Immature natural killer cell (primary cell): ENCODE measurements around the gene MADD. TPM values are rescaled to one million over a fixed set of nuclear protein-coding genes. Genes with fewer than 3 reads are reported as not detected.

Experiments used
- DNase-seq, 3 donors: peaks; one replicate each; pipeline ENCODE4 v3.0.0; 2022; ENCODE audit warnings: mixed read lengths in 1 of 3
- H3K27ac Mint-ChIP-seq, 6 donors: one replicate each; pipeline ENCODE4 v1.8.0; 2020; ENCODE audit warnings: mixed read lengths in 6 of 6, mild to moderate bottlenecking in 5 of 6, inconsistent platforms in 4 of 6, moderate library complexity in 3 of 6
- H3K27me3 Mint-ChIP-seq, 3 donors: one replicate each; pipeline ENCODE4 v1.8.0; 2020 to 2021; ENCODE audit warnings: low read depth in 3 of 3, mild to moderate bottlenecking in 3 of 3, mixed read lengths in 3 of 3, moderate library complexity in 3 of 3, inconsistent platforms in 1 of 3
- H3K36me3 Mint-ChIP-seq, 3 donors: one replicate each; pipeline ENCODE4 v1.8.0; 2020; ENCODE audit warnings: mixed read lengths in 3 of 3, inconsistent platforms in 2 of 3, mild to moderate bottlenecking in 2 of 3
- H3K4me1 Mint-ChIP-seq, 2 donors: one replicate each; pipeline ENCODE4 v1.8.0; 2020; ENCODE audit warnings: inconsistent platforms in 2 of 2, mild to moderate bottlenecking in 2 of 2, mixed read lengths in 2 of 2, moderate library complexity in 1 of 2
- H3K4me3 Mint-ChIP-seq, 5 donors: one replicate each; pipeline ENCODE4 v1.8.0; 2020; ENCODE audit warnings: mild to moderate bottlenecking in 5 of 5, mixed read lengths in 5 of 5, inconsistent platforms in 3 of 5, moderate library complexity in 3 of 5
- H3K9me3 Mint-ChIP-seq, 6 donors: one replicate each; pipeline ENCODE4 v1.8.0; 2020; ENCODE audit warnings: mild to moderate bottlenecking in 6 of 6, mixed read lengths in 6 of 6, inconsistent platforms in 4 of 6, moderate library complexity in 3 of 6
- polyA plus RNA-seq, 3 donors: library from polyadenylated mRNA; unstranded; fragments of 300-500 nt; fragmentation: Illumina TruSeq; gene quantifications; one replicate each; pipeline ENCODE4 v1.2.3, GENCODE V29; 2021

Gene MADD
- polyA plus RNA-seq, 3 donors from 2014 or later: 14.7 to 42.7 (median 19.3) TPM

DNA sequence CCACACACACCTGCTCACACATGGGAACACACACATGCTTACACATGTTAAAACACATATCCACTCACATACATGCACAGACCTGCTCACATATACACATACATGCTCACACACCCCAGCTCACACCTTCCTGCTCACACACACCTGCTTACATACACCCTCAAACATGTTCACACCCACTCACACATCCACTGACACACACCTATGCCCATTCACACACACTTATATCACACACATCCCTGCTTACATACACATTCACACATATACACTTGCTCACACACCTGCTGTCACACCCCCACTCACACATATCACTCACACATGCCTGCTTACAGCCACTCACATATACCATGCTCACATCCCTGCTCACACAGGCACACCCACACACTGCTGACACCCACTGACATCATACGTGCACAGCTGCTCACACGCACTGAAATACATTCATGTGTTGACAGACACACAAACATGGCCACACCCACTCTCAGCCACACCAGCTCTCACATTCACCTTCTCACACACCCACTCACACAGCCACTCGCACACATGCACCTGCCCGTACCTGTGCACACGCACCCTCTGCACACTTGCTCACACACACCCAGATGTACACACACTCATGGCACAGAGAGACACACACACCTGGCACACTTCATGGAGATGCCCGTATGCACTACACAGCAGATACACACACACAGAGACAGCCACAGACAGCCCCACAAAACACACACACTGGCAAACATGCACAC lies 88.2 kb downstream of the MADD start:
- DNase-seq: no peak
- peaks cover 2 to 4% (median 3%) of the 10 kb centered on the region in 3 donors for H3K27me3 Mint-ChIP-seq
- no peaks in the 10 kb centered on the region for H3K9me3 Mint-ChIP-seq
- no peaks in the 10 kb centered on the region for H3K36me3 Mint-ChIP-seq
- H3K4me1 Mint-ChIP-seq: peaks cover 20% of the 10 kb centered on the region in 2 donors
- H3K4me3 Mint-ChIP-seq: no peak overlapping the region
- no peak overlapping the region for H3K27ac Mint-ChIP-seq

DNA sequence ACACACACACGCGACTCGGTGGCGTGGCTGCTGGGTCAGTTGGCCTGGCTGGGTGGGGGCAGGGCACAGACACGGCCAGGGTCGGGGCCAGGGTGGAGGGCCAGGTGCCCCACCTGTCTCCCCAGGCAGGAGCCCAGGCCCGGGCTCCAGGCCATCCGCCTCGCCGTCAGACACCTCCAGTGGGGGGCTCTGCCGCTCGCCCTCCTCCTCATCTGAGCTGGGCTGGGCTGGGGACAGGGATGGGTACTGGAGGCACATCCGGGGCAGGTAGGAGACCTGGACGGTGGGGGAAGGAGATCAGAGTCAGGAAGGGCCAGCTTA lies 88.8 kb downstream of the MADD start:
- Mint-ChIP-seq H3K9me3 (no peaks in the 10 kb centered on the region), H3K36me3 (no peaks in the 10 kb centered on the region), H3K27me3 (peaks cover 2 to 4% (median 3%) of the 10 kb centered on the region in 3 donors), H3K4me1 (peaks cover 20% of the 10 kb centered on the region in 2 donors), H3K27ac (no peak overlapping the region), H3K4me3 (no peak overlapping the region)
- DNase-seq: no peak

DNA sequence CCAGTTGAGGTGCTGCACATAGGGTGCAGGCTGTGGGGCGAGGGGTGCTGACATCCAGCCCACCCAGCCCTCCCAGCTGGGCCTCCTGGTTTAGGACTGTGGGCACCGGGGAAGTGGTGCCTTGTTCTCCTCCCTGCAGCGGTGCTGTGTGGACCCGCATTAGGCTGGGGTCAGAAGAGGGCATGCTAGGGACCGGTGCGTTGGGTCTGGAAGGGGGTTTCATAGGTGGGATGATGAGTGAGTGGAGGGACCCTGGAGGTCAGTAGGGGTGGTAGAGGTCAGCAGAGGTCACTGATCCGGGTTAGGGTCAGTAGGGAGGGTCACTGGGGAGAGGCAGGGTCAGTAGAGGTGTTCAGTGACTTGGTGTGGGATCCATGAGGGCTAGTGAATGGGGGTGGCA lies 89.2 kb downstream of the MADD start:
- H3K4me1 Mint-ChIP-seq: peaks cover 20% of the 10 kb centered on the region in 2 donors
- peaks cover 2 to 4% (median 3%) of the 10 kb centered on the region in 3 donors for H3K27me3 Mint-ChIP-seq
- H3K36me3 Mint-ChIP-seq: no peaks in the 10 kb centered on the region
- peak overlapping the region in 3 of 6 donors; percentile 8 to 60 (median 49) for H3K27ac Mint-ChIP-seq
- H3K9me3 Mint-ChIP-seq: no peaks in the 10 kb centered on the region
- no peak for DNase-seq
- H3K4me3 Mint-ChIP-seq: peak overlapping the region in 2 of 5 donors; percentile 24 to 50

DNA sequence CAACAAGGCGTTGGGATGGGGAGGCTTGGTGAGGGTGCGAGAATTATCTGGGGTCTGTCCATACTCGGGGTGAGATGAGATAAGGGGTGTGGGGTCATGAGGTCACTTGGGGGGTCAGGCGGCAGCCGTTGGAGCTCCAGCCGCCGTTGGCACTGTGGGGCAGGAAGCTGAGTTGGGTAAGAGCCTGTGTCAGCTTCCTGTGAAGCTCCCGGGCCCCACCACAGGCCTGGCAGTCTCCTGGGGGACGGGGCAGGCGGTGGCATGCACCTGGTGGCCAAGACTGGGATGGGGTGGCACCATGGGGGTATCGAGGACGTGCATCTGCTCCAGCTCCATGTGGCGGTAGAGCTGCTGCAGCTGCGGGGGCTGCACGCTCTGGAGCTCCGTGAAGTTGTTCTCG lies 89.7 kb downstream of the MADD start:
- peak; percentile 13 to 23 (median 14) for DNase-seq
- H3K27ac Mint-ChIP-seq: peak overlapping the region in 4 of 6 donors; percentile 8 to 60 (median 50)
- peaks cover 20% of the 10 kb centered on the region in 2 donors for H3K4me1 Mint-ChIP-seq
- H3K9me3 Mint-ChIP-seq: no peaks in the 10 kb centered on the region
- no peaks in the 10 kb centered on the region for H3K36me3 Mint-ChIP-seq
- H3K27me3 Mint-ChIP-seq: peaks cover 2 to 4% (median 3%) of the 10 kb centered on the region in 3 donors
- peak overlapping the region in 2 of 5 donors; percentile 24 to 50 for H3K4me3 Mint-ChIP-seq

DNA sequence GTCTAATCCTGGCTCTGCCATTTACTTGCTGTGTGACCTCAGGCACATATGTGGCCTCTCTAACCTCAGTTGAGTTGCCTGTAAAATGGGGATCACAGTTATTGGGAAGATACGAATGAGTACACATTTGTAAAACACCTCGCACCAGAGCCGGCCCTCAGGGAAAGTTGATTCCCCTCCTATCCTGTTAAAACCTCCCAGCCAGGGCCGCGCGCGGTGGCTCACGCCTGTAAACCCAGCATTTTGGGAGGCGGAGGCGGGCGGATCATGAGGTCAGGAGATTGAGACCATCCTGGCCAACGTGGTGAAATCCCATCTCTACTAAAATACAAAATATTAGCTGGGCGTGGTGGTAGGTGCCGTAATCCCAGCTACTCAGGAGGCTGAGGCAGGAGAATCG lies 90.4 kb downstream of the MADD start:
- Mint-ChIP-seq H3K9me3 (no peaks in the 10 kb centered on the region), H3K36me3 (no peaks in the 10 kb centered on the region), H3K4me3 (no peak overlapping the region), H3K27me3 (peaks cover 2 to 4% (median 3%) of the 10 kb centered on the region in 3 donors), H3K4me1 (peaks cover 20% of the 10 kb centered on the region in 2 donors), H3K27ac (no peak overlapping the region)
- DNase-seq: no peak

DNA sequence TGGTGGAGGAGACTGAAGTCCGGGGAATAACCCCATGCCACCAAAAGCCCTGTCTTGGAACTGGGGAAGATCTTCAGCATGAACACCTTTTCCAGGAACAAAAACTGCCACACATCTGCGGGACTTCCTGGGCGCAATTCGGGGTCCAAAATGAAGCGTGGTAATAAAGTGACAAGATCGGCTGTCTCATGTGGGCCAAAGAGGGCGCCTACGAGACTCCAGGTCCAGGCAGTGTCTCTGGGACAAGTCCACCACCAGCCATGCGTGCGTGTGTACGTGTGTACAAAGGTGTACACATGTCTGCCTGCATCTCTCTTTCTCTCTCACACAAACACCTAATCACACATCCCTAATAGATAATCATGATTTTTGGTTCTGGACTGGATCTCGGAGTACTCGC lies 91.5 kb downstream of the MADD start:
- DNase-seq: no peak
- H3K27me3 Mint-ChIP-seq: peaks cover 2 to 8% (median 3%) of the 10 kb centered on the region in 3 donors
- H3K4me1 Mint-ChIP-seq: peaks cover 20% of the 10 kb centered on the region in 2 donors
- no peak overlapping the region for H3K27ac Mint-ChIP-seq
- no peaks in the 10 kb centered on the region for H3K36me3 Mint-ChIP-seq
- H3K4me3 Mint-ChIP-seq: no peak overlapping the region
- no peaks in the 10 kb centered on the region for H3K9me3 Mint-ChIP-seq

DNA sequence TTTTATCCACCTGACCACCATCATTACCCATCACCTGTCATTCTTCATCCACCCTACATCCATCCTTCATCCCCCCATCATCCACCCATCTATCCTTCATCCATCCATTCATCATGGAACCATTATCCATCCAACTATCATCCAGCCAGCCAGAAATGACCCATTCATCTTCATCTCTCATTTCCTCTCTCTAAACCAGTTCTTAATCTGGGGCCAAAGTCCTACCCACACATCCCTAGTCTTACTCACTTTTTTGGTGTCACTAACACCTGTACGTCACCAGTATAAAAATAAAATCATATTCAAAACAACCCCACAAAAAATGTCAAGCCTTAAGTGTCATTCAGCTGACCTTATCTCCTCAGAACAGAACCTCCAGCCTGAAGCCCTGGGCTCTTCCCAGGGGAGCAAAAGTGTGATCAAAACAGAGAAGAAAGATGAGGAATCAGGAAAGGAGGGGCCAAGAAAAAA lies 96.1 kb downstream of the MADD start:
- no peaks in the 10 kb centered on the region for H3K9me3 Mint-ChIP-seq
- DNase-seq: no peak
- H3K36me3 Mint-ChIP-seq: no peaks in the 10 kb centered on the region
- no peak overlapping the region for H3K27ac Mint-ChIP-seq
- peaks cover 0 to 13% (median 5%) of the 10 kb centered on the region in 3 donors for H3K27me3 Mint-ChIP-seq
- H3K4me3 Mint-ChIP-seq: no peak overlapping the region
- peaks cover 6 to 7% of the 10 kb centered on the region in 2 donors for H3K4me1 Mint-ChIP-seq

DNA sequence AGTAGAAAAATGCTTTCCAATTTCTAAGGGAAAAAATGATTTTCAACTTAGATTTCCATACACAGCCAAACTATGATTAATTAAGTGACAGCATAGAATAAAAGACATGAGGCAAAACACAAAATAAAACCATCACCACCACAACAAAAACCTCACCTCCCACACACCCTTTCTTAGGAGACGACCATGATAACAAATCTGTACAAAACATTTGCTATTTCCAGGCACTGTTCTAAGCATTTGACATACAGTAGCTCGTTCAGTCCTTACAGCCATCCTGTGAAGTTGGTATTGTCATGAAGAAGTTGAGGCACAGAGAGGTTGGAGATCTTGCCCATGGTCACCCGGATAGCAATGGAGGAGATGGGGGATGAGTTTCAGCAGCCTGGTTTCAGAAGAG lies 99.7 kb downstream of the MADD start:
- peaks cover 0 to 2% of the 10 kb centered on the region in 2 donors for H3K4me1 Mint-ChIP-seq
- peaks cover 0 to 12% (median 5%) of the 10 kb centered on the region in 3 donors for H3K27me3 Mint-ChIP-seq
- no peaks in the 10 kb centered on the region for H3K9me3 Mint-ChIP-seq
- no peak for DNase-seq
- H3K4me3 Mint-ChIP-seq: no peak overlapping the region
- no peaks in the 10 kb centered on the region for H3K36me3 Mint-ChIP-seq
- H3K27ac Mint-ChIP-seq: no peak overlapping the region

DNA sequence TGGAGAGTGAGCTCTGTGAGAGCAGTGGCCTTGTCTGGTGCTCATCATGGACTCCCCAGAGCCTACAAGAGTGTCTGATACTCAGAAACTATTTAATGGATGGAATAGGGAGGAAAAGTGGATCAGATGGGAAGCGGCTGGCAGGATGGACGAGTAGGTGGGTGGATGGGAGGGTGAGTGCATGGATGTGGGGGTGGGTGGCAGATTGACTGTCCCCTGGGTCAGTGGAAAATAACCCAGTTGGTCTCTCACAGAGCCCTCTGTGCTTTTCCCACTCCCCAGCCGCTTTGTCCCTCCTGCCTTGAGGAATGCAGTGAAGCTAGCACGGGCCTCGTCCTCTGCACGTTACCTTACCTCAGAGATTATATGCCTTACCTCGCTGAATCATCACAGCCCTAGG lies 102.5 kb downstream of the MADD start:
- Mint-ChIP-seq H3K9me3 (no peaks in the 10 kb centered on the region), H3K4me1 (peaks cover 0 to 2% of the 10 kb centered on the region in 2 donors), H3K4me3 (no peak overlapping the region), H3K36me3 (no peaks in the 10 kb centered on the region), H3K27me3 (peaks cover 0 to 10% (median 4%) of the 10 kb centered on the region in 3 donors), H3K27ac (no peak overlapping the region)
- DNase-seq: no peak

DNA sequence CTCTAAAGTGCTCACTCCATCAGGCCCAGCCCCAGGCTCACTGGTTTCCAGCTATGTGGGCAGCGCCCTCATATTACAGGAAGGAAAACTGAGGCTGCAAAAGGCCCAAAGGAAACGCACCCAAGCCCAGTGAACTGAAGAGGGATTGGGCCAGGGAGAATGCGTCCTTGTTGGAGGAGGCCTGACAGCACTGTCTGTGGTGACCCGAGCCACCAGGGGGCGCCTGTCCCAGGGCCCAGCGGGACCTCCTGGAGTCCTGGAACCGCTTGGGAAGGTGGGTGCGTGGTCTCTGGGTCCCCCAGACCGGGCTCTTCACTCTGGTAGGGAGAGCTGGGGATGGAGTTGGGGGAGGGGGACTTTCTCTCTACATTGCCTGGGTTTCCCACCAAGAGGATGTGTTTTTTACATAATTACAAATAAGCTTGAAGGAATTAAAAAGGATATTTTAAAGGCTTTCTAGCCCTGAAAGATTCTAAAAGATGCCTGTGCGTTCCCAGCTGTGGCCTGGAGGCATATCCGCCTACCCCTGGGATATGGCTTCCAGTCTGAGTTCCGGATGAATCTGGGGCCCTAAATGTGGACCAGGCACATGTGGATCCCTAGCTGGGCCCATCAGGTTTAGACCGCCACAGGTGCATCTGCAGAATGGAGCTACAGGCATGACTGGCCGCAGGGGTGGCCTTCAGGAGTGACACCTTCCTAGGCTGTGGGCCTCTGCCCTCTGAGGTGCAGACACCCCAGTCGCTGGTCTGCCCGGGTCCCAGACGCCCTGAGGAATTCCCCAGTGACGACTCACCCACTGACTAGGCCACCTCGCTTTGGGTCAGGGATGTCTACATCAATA lies 104.2 kb downstream of the MADD start:
- peak; percentile 79 to 83 (median 81) for DNase-seq
- Mint-ChIP-seq H3K9me3 (no peaks in the 10 kb centered on the region), H3K36me3 (no peaks in the 10 kb centered on the region), H3K4me1 (peaks cover 0 to 6% of the 10 kb centered on the region in 2 donors), H3K27me3 (peaks cover 0 to 14% (median 0%) of the 10 kb centered on the region in 3 donors), H3K27ac (peak overlapping the region in 1 of 6 donors; percentile 17), H3K4me3 (no peak overlapping the region)

DNA sequence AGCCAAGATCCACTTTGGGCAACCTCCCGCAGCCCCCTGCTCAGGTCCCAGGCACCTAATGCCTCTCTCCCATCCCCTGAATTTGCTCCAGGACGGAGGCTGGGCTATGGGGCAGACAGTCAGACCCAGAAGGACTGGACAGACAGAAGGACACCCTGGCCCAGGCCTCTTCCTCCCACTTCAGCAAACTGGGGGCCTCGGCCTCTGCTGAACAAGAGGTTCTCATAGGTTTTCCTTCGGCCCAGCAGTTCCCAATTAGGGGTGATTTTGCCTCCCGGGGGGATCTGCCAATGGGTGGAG lies 104.7 kb downstream of the MADD start:
- Mint-ChIP-seq H3K36me3 (no peaks in the 10 kb centered on the region), H3K27me3 (peaks cover 0 to 10% (median 0%) of the 10 kb centered on the region in 3 donors), H3K4me3 (no peak overlapping the region), H3K27ac (no peak overlapping the region), H3K9me3 (no peaks in the 10 kb centered on the region), H3K4me1 (peaks cover 0 to 6% of the 10 kb centered on the region in 2 donors)
- no peak for DNase-seq

DNA sequence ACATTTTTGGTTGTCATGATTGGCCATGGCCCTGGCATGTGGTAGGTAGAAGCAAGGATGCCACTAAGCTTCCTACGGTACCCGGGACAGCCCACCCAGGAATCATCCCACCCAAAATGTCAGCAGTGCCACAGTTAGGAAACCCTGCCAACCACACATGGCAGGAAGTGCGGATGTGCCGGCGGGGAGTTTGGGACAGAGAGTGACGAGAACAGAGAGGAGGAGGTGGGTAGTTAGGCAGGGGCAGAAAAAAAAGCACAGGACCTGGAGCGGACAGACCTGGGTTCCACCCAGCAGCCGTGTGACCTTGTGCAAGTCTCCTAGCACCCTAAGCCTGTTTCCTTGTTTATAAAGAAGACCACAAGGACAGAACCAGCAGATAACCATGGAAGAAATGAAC lies 105.1 kb downstream of the MADD start:
- no peak overlapping the region for H3K4me3 Mint-ChIP-seq

DNA sequence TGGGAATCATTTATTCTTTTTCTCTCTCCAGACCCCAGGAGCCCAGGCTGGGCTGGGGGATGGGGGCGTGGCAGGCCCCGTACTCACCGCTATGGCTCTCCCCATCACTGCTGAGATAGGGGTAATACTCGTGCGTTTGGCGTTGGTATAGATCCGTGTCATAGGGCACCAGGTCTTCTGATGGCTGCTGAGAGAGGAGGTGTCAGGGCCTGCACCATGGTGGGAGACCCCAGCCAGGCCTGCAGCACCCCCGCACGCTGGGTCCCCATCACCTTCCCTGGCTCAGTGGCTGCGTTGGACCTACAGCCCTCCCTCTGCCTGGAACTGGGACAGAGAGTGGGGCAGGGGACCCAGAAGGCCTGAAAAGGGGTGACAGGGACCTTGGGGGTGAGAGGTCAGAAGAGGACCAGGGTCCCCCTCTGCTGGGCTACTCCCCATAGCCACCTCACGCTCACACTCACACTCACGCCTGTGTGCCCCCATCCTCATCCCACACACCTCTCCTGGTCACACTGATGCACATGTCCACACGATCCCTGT lies 105.7 kb downstream of the MADD start:
- no peak overlapping the region for H3K27ac Mint-ChIP-seq
- peaks cover 0 to 9% (median 0%) of the 10 kb centered on the region in 3 donors for H3K27me3 Mint-ChIP-seq
- H3K36me3 Mint-ChIP-seq: no peaks in the 10 kb centered on the region
- no peak overlapping the region for H3K4me3 Mint-ChIP-seq
- H3K4me1 Mint-ChIP-seq: peaks cover 0 to 6% of the 10 kb centered on the region in 2 donors
- DNase-seq: no peak
- H3K9me3 Mint-ChIP-seq: no peaks in the 10 kb centered on the region

More for the DNA sequence above, 105.1 kb downstream of the MADD start:
- Mint-ChIP-seq H3K27me3 (peaks cover 0 to 9% (median 0%) of the 10 kb centered on the region in 3 donors), H3K9me3 (no peaks in the 10 kb centered on the region), H3K27ac (no peak overlapping the region), H3K36me3 (no peaks in the 10 kb centered on the region), H3K4me1 (peaks cover 0 to 6% of the 10 kb centered on the region in 2 donors)
- DNase-seq: no peak

DNA sequence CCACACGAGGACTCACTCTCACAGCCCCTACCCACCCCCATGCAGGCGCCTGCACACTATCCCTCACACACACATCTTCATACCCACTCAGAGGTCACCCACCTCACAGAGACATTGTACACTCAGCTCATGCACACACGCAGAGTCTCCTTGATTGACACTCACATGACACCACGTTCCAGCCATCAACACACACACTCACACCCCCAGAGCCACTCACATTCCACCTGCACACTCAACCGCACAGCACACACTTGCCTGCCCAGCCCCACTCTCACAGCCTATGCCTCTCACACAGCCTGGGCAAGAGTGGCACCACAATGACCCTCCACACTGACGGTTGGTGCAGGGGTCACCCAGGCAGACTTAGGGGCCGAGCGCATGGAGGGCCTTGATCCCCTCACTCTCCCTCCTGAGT lies 106.2 kb downstream of the MADD start:
- no peaks in the 10 kb centered on the region for H3K36me3 Mint-ChIP-seq
- peaks cover 0 to 6% of the 10 kb centered on the region in 2 donors for H3K4me1 Mint-ChIP-seq
- H3K4me3 Mint-ChIP-seq: peak overlapping the region in 1 of 5 donors; percentile 15
- no peak for DNase-seq
- H3K27me3 Mint-ChIP-seq: peaks cover 0 to 9% (median 0%) of the 10 kb centered on the region in 3 donors
- no peaks in the 10 kb centered on the region for H3K9me3 Mint-ChIP-seq
- no peak overlapping the region for H3K27ac Mint-ChIP-seq
